Raji (cell line): ENCODE data around the gene FAM168A.

Experiments
- POLR2A ChIP-seq: IDR thresholded peaks from 2 replicates; pipeline ENCODE4 v1.6.1; 2011; ENCODE audit warnings: low read depth, low read length, control low read depth; ENCODE audit not compliant: insufficient read depth

FAM168A gene

GRCh38 chr11:73597956-73598718 is at the start of gene FAM168A:
FAM168A (minus strand) TSS chr11:73598112; CDS start chr11:73468474, 129,638 bp downstream.
- peak; percentile 80 for TF ChIP-seq POLR2A

GRCh38 chr11:73647459-73648100 is 49.7 kb upstream of the FAM168A start:
- peak; percentile 47; the same call in 1 of the 2 replicates for TF ChIP-seq POLR2A

GRCh38 chr11:73645972-73646631 is 48.2 kb upstream of the FAM168A start, which contains the start of gene PLEKHB1:
PLEKHB1 (plus strand) TSS chr11:73646581; CDS start chr11:73646609, 28 bp downstream.
- no peak for TF ChIP-seq POLR2A

- no peak for TF ChIP-seq POLR2A
Measured at GRCh38 chr11:73645121-73645969, 47.4 kb upstream of the FAM168A start.

- TF ChIP-seq POLR2A, result no peak
Measured at GRCh38 chr11:73641668-73642067, 43.8 kb upstream of the FAM168A start.

- no peak for TF ChIP-seq POLR2A
Measured at GRCh38 chr11:73640592-73640991, 42.7 kb upstream of the FAM168A start.

GRCh38 chr11:73637012-73637411 is 39.1 kb upstream of the FAM168A start:
- TF ChIP-seq POLR2A, result no peak

GRCh38 chr11:73636249-73636648 is 38.3 kb upstream of the FAM168A start:
- no peak for TF ChIP-seq POLR2A

GRCh38 chr11:73635721-73636120 is 37.8 kb upstream of the FAM168A start:
- TF ChIP-seq POLR2A, result no peak

GRCh38 chr11:73633999-73634398 is 36.1 kb upstream of the FAM168A start:
- no peak for TF ChIP-seq POLR2A

- no peak for TF ChIP-seq POLR2A
Measured at GRCh38 chr11:73632996-73633395, 35.1 kb upstream of the FAM168A start.

- no peak for TF ChIP-seq POLR2A
Measured at GRCh38 chr11:73629907-73630306, 32.0 kb upstream of the FAM168A start.

GRCh38 chr11:73625696-73626318 is 27.9 kb upstream of the FAM168A start:
- no peak for TF ChIP-seq POLR2A

GRCh38 chr11:73623686-73624085 is 25.8 kb upstream of the FAM168A start:
- TF ChIP-seq POLR2A, result no peak
